Measurements from ENCODE around the gene TSPAN4. TPM values are rescaled to one million over a fixed set of nuclear protein-coding genes. Genes with fewer than 3 reads are reported as not detected.
A peak's percentile ranks its signal among the peaks of the same experiment; 100 is the strongest.

TSPAN4 gene
- total RNA-seq, 2 experiments from 2014 or later = 9.4 to 12.1 TPM

- Histone ChIP-seq H3K79me2 (ENCODE audit: insufficient read depth, low read depth, low read length) (no peaks in the 10 kb centered on the region), H3K4me1 (ENCODE audit: insufficient read depth, low read length, poor library complexity, severe bottlenecking) (peaks cover 33% of the 10 kb centered on the region), H3K9me3 (ENCODE audit: low read length) (no peaks in the 10 kb centered on the region), H3K36me3 (ENCODE audit: insufficient read depth, low read length) (no peaks in the 10 kb centered on the region), H4K20me1 (ENCODE audit: insufficient read depth, low read length) (no peaks in the 10 kb centered on the region), H3K27ac (ENCODE audit: low read depth, low read length, poor library complexity, severe bottlenecking) (no peak overlapping the region), H3K4me2 (ENCODE audit: low read length) (no peak overlapping the region), H3K4me3 (ENCODE audit: low read depth, low read length, poor library complexity, severe bottlenecking) (no peak overlapping the region), H2AFZ (ENCODE audit: low read length) (no peak overlapping the region), H3K9me2 (ENCODE audit: insufficient read depth, low read length) (no peaks in the 10 kb centered on the region)
- ChIA-PET CTCF (ENCODE audit: unreplicated experiment) (no interaction called here), POLR2A (no interaction called here)
- TF ChIP-seq CTCF (conservative IDR thresholded peaks at IDR 0.05; ENCODE audit: low read length) (no peak), EZH2phosphoT487 (IDR thresholded peaks at IDR 0.05; ENCODE audit: borderline replicate concordance, low read depth, low read length) (no peak)
- intact Hi-C loops (cut with micrococcal nuclease; ENCODE audit: unreplicated experiment) = no loop called here
- DNase-seq (ENCODE audit: low spot score) = no peak
- no TSS peak for BruUV-seq (replicated peaks)
Measured at GRCh38 chr11:823441-824291, 19.0 kb upstream of the TSPAN4 start.

- Histone ChIP-seq H3K9me2 (ENCODE audit: insufficient read depth, low read length) (no peaks in the 10 kb centered on the region), H4K20me1 (ENCODE audit: insufficient read depth, low read length) (no peaks in the 10 kb centered on the region), H3K4me2 (ENCODE audit: low read length) (no peak overlapping the region), H3K4me1 (ENCODE audit: insufficient read depth, low read length, poor library complexity, severe bottlenecking) (peaks cover 32% of the 10 kb centered on the region), H3K27ac (ENCODE audit: low read depth, low read length, poor library complexity, severe bottlenecking) (no peak overlapping the region), H3K4me3 (ENCODE audit: low read depth, low read length, poor library complexity, severe bottlenecking) (no peak overlapping the region), H3K9me3 (ENCODE audit: low read length) (no peaks in the 10 kb centered on the region), H2AFZ (ENCODE audit: low read length) (no peak overlapping the region), H3K36me3 (ENCODE audit: insufficient read depth, low read length) (no peaks in the 10 kb centered on the region), H3K79me2 (ENCODE audit: insufficient read depth, low read depth, low read length) (no peaks in the 10 kb centered on the region)
- intact Hi-C loops (cut with micrococcal nuclease; ENCODE audit: unreplicated experiment) = no loop called here
- ChIA-PET POLR2A (no interaction called here), CTCF (ENCODE audit: unreplicated experiment) (no interaction called here)
- BruUV-seq (replicated peaks) = TSS peak; percentile 52
- TF ChIP-seq EZH2phosphoT487 (IDR thresholded peaks at IDR 0.05; ENCODE audit: borderline replicate concordance, low read depth, low read length) (no peak), CTCF (conservative IDR thresholded peaks at IDR 0.05; ENCODE audit: low read length) (no peak)
- no peak for DNase-seq (ENCODE audit: low spot score)
Measured at GRCh38 chr11:824292-824880, 18.3 kb upstream of the TSPAN4 start.

GRCh38 chr11:824942-825341 lies 17.7 kb upstream of the TSPAN4 start:
- H4K20me1 ChIP-seq (ENCODE audit: insufficient read depth, low read length) = no peaks in the 10 kb centered on the region
- ChIA-PET POLR2A (no interaction called here), CTCF (ENCODE audit: unreplicated experiment) (no interaction called here)
- H3K4me3 ChIP-seq (ENCODE audit: low read depth, low read length, poor library complexity, severe bottlenecking) = no peak overlapping the region
- no peak for DNase-seq (ENCODE audit: low spot score)
- H3K9me2 ChIP-seq (ENCODE audit: insufficient read depth, low read length) = no peaks in the 10 kb centered on the region
- H3K36me3 ChIP-seq (ENCODE audit: insufficient read depth, low read length) = no peaks in the 10 kb centered on the region
- no peak overlapping the region for H3K4me2 ChIP-seq (ENCODE audit: low read length)
- TF ChIP-seq CTCF (conservative IDR thresholded peaks at IDR 0.05; ENCODE audit: low read length) (no peak), EZH2phosphoT487 (IDR thresholded peaks at IDR 0.05; ENCODE audit: borderline replicate concordance, low read depth, low read length) (no peak)
- no peak overlapping the region for H2AFZ ChIP-seq (ENCODE audit: low read length)
- peaks cover 38% of the 10 kb centered on the region for H3K4me1 ChIP-seq (ENCODE audit: insufficient read depth, low read length, poor library complexity, severe bottlenecking)
- intact Hi-C loops (cut with micrococcal nuclease; ENCODE audit: unreplicated experiment) = no loop called here
- H3K9me3 ChIP-seq (ENCODE audit: low read length) = no peaks in the 10 kb centered on the region
- no TSS peak for BruUV-seq (replicated peaks)
- H3K79me2 ChIP-seq (ENCODE audit: insufficient read depth, low read depth, low read length) = no peaks in the 10 kb centered on the region
- H3K27ac ChIP-seq (ENCODE audit: low read depth, low read length, poor library complexity, severe bottlenecking) = no peak overlapping the region

Measured in OCI-LY7 (cell line).